ENCODE data around the gene KCNK7. TPM values are rescaled to one million over a fixed set of nuclear protein-coding genes. Genes with fewer than 3 reads are reported as not detected.

The KCNK7 gene
- total RNA-seq, 4 donors from 2014 or later = 0.39 to 18.6 TPM; not detected in 2

- Histone ChIP-seq H3K27me3 (no peaks in the 10 kb centered on the region), H3K36me3 (peaks cover 0 to 68% of the 10 kb centered on the region in 2 donors), H3K9me3 (no peaks in the 10 kb centered on the region), H3K27ac (no peak overlapping the region), H3K4me1 (peaks cover 11 to 12% of the 10 kb centered on the region in 2 donors), H3K4me3 (no peak overlapping the region)
- TF ChIP-seq CTCF (IDR thresholded peaks at IDR 0.05 in 4 of 5, conservative IDR thresholded peaks at IDR 0.05 in 1 of 5) (no peak), POLR2A (IDR thresholded peaks at IDR 0.05) (no peak)
- ATAC-seq (no peak), DNase-seq (no peak)
- intact Hi-C loops (cut with DNase I; ENCODE audit: low total_unique reads) = no loop called here
- in situ Hi-C loops (cut with MboI; ENCODE audit: low sequenced_read_pairs in 4 of 4) = no loop called here
These were observed 38.5 kb upstream of the KCNK7 start for GRCh38 chr11:65634109-65634436.

- no peak overlapping the region for H3K27ac ChIP-seq
- H3K4me1 ChIP-seq = peaks cover 9 to 10% of the 10 kb centered on the region in 2 donors
- H3K4me3 ChIP-seq = no peak overlapping the region
- ATAC-seq (no peak), DNase-seq (no peak)
- H3K27me3 ChIP-seq = no peaks in the 10 kb centered on the region
- peaks cover 0 to 73% of the 10 kb centered on the region in 2 donors for H3K36me3 ChIP-seq
- in situ Hi-C loops (cut with MboI; ENCODE audit: low sequenced_read_pairs in 4 of 4) (no loop called here), intact Hi-C loops (cut with DNase I; ENCODE audit: low total_unique reads) (no loop called here)
- TF ChIP-seq CTCF (IDR thresholded peaks at IDR 0.05 in 4 of 5, conservative IDR thresholded peaks at IDR 0.05 in 1 of 5) = no peak
- no peak for TF ChIP-seq POLR2A (IDR thresholded peaks at IDR 0.05)
- H3K9me3 ChIP-seq = no peaks in the 10 kb centered on the region
These were observed 37.9 kb upstream of the KCNK7 start for GRCh38 chr11:65633390-65634108.

GRCh38 chr11:65630215-65630614 is 34.6 kb upstream of the KCNK7 start:
- Histone ChIP-seq H3K27ac (no peak overlapping the region), H3K4me1 (no peaks in the 10 kb centered on the region), H3K9me3 (no peaks in the 10 kb centered on the region), H3K36me3 (peaks cover 0 to 88% of the 10 kb centered on the region in 2 donors), H3K4me3 (no peak overlapping the region), H3K27me3 (no peaks in the 10 kb centered on the region)
- intact Hi-C loops (cut with DNase I; ENCODE audit: low total_unique reads) (no loop called here), in situ Hi-C loops (cut with MboI; ENCODE audit: low sequenced_read_pairs in 4 of 4) (no loop called here)
- TF ChIP-seq CTCF (IDR thresholded peaks at IDR 0.05 in 4 of 5, conservative IDR thresholded peaks at IDR 0.05 in 1 of 5) (no peak), POLR2A (IDR thresholded peaks at IDR 0.05) (no peak)
- DNase-seq = no peak
- ATAC-seq = no peak

- Histone ChIP-seq H3K9me3 (no peaks in the 10 kb centered on the region), H3K27me3 (no peaks in the 10 kb centered on the region), H3K36me3 (peaks cover 0 to 88% of the 10 kb centered on the region in 2 donors), H3K4me3 (no peak overlapping the region), H3K4me1 (no peaks in the 10 kb centered on the region), H3K27ac (no peak overlapping the region)
- TF ChIP-seq POLR2A (IDR thresholded peaks at IDR 0.05) (no peak), CTCF (IDR thresholded peaks at IDR 0.05 in 4 of 5, conservative IDR thresholded peaks at IDR 0.05 in 1 of 5) (no peak)
- in situ Hi-C loops (cut with MboI; ENCODE audit: low sequenced_read_pairs in 4 of 4) = no loop called here
- no peak for DNase-seq
- ATAC-seq = no peak
- intact Hi-C loops (cut with DNase I; ENCODE audit: low total_unique reads) = no loop called here
These were observed 34.0 kb upstream of the KCNK7 start for GRCh38 chr11:65629579-65629978.

GRCh38 chr11:65627202-65627601 is 31.6 kb upstream of the KCNK7 start:
- Histone ChIP-seq H3K9me3 (no peaks in the 10 kb centered on the region), H3K4me3 (no peak overlapping the region), H3K36me3 (peaks cover 0 to 89% of the 10 kb centered on the region in 2 donors), H3K4me1 (no peaks in the 10 kb centered on the region), H3K27me3 (no peaks in the 10 kb centered on the region), H3K27ac (no peak overlapping the region)
- ATAC-seq (no peak), DNase-seq (no peak)
- in situ Hi-C loops (cut with MboI; ENCODE audit: low sequenced_read_pairs in 4 of 4) = no loop called here
- intact Hi-C loops (cut with DNase I; ENCODE audit: low total_unique reads) = no loop called here
- TF ChIP-seq POLR2A (IDR thresholded peaks at IDR 0.05) (no peak), CTCF (IDR thresholded peaks at IDR 0.05 in 4 of 5, conservative IDR thresholded peaks at IDR 0.05 in 1 of 5) (no peak)
